ENCODE measurements around the gene TMEM141. TPM values are rescaled to one million over a fixed set of nuclear protein-coding genes. Genes with fewer than 3 reads are reported as not detected.

TMEM141 gene
- total and polyA plus RNA-seq, 2 donors (not counting 1 experiment from before 2014, with no cell fraction given), result 43.3 to 56.5 TPM

GRCh38 chr9:136789523-136789937 is 1.6 kb upstream of the TMEM141 start:
- Histone ChIP-seq H3K27ac (ENCODE audit: insufficient read depth, low read length) (no peak overlapping the region), H3K79me2 (ENCODE audit: control insufficient read depth, insufficient read depth, low read length) (peaks cover 4% of the 10 kb centered on the region), H3K9ac (ENCODE audit: insufficient read depth, low read length) (no peak overlapping the region), H2AFZ (ENCODE audit: low read length) (no peak overlapping the region), H4K20me1 (ENCODE audit: control insufficient read depth, extremely low read depth, insufficient read depth, low read length) (no peaks in the 10 kb centered on the region), H3K4me2 (ENCODE audit: extremely low read depth, insufficient read depth, low read length) (no peak overlapping the region), H3K4me3 (replicated peaks in 1 of 4; ENCODE audit: control extremely low read depth in 1 of 4, insufficient read depth in 1 of 4, low read depth in 3 of 4, low read length in 4 of 4) (no peak overlapping the region), H3K9me3 (ENCODE audit: control insufficient read depth, insufficient read depth, low read depth, low read length) (no peaks in the 10 kb centered on the region), H3K36me3 (ENCODE audit: control insufficient read depth, insufficient read depth, low read length) (peaks cover 2% of the 10 kb centered on the region), H3K27me3 (ENCODE audit: control insufficient read depth, insufficient read depth, low read length) (no peaks in the 10 kb centered on the region), H3K4me1 (ENCODE audit: control insufficient read depth, extremely low read depth, insufficient read depth, low read length) (peaks cover 4% of the 10 kb centered on the region)
- no peak for DNase-seq (ENCODE audit: low read depth in 2 of 2)
- TF ChIP-seq EZH2 (IDR thresholded peaks at IDR 0.05; ENCODE audit: low read length, missing control alignments) (no peak), CTCF (conservative IDR thresholded peaks at IDR 0.05 in 1 of 2, IDR thresholded peaks at IDR 0.05 in 1 of 2; ENCODE audit: low read depth in 1 of 2, low read length in 2 of 2) (no peak)

- Histone ChIP-seq H3K27ac (ENCODE audit: insufficient read depth, low read length) (peak overlapping the region; percentile 48), H3K4me2 (ENCODE audit: extremely low read depth, insufficient read depth, low read length) (peak overlapping the region; percentile 90), H3K36me3 (ENCODE audit: control insufficient read depth, insufficient read depth, low read length) (peaks cover 2% of the 10 kb centered on the region), H4K20me1 (ENCODE audit: control insufficient read depth, extremely low read depth, insufficient read depth, low read length) (no peaks in the 10 kb centered on the region), H2AFZ (ENCODE audit: low read length) (peak overlapping the region; percentile 60), H3K27me3 (ENCODE audit: control insufficient read depth, insufficient read depth, low read length) (peaks cover 7% of the 10 kb centered on the region), H3K9ac (ENCODE audit: insufficient read depth, low read length) (peak overlapping the region; percentile 71), H3K79me2 (ENCODE audit: control insufficient read depth, insufficient read depth, low read length) (peaks cover 4% of the 10 kb centered on the region), H3K4me1 (ENCODE audit: control insufficient read depth, extremely low read depth, insufficient read depth, low read length) (peaks cover 4% of the 10 kb centered on the region), H3K4me3 (replicated peaks in 1 of 4; ENCODE audit: control extremely low read depth in 1 of 4, insufficient read depth in 1 of 4, low read depth in 3 of 4, low read length in 4 of 4) (peak overlapping the region; percentile 80 to 91 (median 90)), H3K9me3 (ENCODE audit: control insufficient read depth, insufficient read depth, low read depth, low read length) (no peaks in the 10 kb centered on the region)
- TF ChIP-seq EZH2 (IDR thresholded peaks at IDR 0.05; ENCODE audit: low read length, missing control alignments) (no peak), CTCF (conservative IDR thresholded peaks at IDR 0.05 in 1 of 2, IDR thresholded peaks at IDR 0.05 in 1 of 2; ENCODE audit: low read depth in 1 of 2, low read length in 2 of 2) (peak; percentile 81 to 96)
- no peak for DNase-seq (ENCODE audit: low read depth in 2 of 2)
Observed at GRCh38 chr9:136791516-136792276, 552 bp downstream of the TMEM141 start.

- Histone ChIP-seq H3K27ac (ENCODE audit: insufficient read depth, low read length) (no peak overlapping the region), H3K79me2 (ENCODE audit: control insufficient read depth, insufficient read depth, low read length) (peaks cover 4% of the 10 kb centered on the region), H3K9ac (ENCODE audit: insufficient read depth, low read length) (no peak overlapping the region), H3K36me3 (ENCODE audit: control insufficient read depth, insufficient read depth, low read length) (peaks cover 2% of the 10 kb centered on the region), H3K4me1 (ENCODE audit: control insufficient read depth, extremely low read depth, insufficient read depth, low read length) (peaks cover 4% of the 10 kb centered on the region), H4K20me1 (ENCODE audit: control insufficient read depth, extremely low read depth, insufficient read depth, low read length) (no peaks in the 10 kb centered on the region), H3K4me3 (replicated peaks in 1 of 4; ENCODE audit: control extremely low read depth in 1 of 4, insufficient read depth in 1 of 4, low read depth in 3 of 4, low read length in 4 of 4) (peak overlapping the region in 1 of 4 experiments; percentile 90), H3K4me2 (ENCODE audit: extremely low read depth, insufficient read depth, low read length) (peak overlapping the region; percentile 90), H3K9me3 (ENCODE audit: control insufficient read depth, insufficient read depth, low read depth, low read length) (no peaks in the 10 kb centered on the region), H3K27me3 (ENCODE audit: control insufficient read depth, insufficient read depth, low read length) (peaks cover 10% of the 10 kb centered on the region), H2AFZ (ENCODE audit: low read length) (no peak overlapping the region)
- TF ChIP-seq CTCF (conservative IDR thresholded peaks at IDR 0.05 in 1 of 2, IDR thresholded peaks at IDR 0.05 in 1 of 2; ENCODE audit: low read depth in 1 of 2, low read length in 2 of 2) (no peak), EZH2 (IDR thresholded peaks at IDR 0.05; ENCODE audit: low read length, missing control alignments) (no peak)
- no peak for DNase-seq (ENCODE audit: low read depth in 2 of 2)
Observed at GRCh38 chr9:136792321-136793085, 1.4 kb downstream of the TMEM141 start.

All from fibroblast of lung (primary cell).